ENCODE measurements around the gene SLCO2B1.

The SLCO2B1 gene

DNA sequence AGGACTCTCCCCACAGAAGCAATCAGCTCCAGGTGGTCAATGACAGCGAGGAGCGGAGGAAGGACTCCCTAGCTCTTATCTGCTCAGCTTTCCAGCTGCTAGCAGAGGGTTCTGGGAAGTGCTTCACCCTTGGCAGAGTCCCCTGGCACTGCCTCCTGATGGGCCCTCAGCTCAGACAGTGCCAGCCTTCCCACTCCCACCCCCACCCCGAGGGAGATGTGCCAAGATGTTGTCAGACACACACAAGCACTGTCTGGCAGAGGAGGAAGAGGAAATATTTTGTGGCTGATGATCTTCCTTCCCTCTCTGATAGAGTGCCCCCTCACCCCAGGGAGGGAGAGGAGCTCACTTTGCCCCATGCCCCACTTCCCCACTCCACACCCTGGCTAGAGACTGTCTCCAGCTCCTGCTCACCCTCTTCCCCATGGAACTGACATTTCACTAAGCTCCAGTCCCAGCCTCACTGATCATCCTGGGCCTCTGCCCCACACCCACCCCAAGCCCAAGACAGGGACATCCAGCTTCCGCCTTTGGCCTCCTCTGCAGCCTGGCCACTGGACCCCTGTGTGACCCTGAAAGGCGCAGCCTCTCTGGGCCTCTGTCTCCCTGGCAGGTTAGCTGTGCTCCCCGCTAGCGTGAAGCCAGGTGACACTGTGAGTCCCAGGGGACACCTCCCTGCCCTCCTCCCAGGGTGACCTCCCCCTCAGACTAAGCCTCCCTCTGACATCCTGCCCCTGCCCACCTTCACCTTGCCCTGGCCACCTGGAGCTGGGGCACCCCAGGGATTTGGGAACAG is 44.5 kb downstream of the SLCO2B1 start:
- no peak for DNase-seq

- no peak for DNase-seq
Observed at GRCh38 chr11:75196426-75196825, 45.5 kb downstream of the SLCO2B1 start.

- DNase-seq = no peak
Observed at GRCh38 chr11:75197512-75198277, 46.8 kb downstream of the SLCO2B1 start.

GRCh38 chr11:75198278-75198973 is 47.5 kb downstream of the SLCO2B1 start:
- no peak for DNase-seq

DNA sequence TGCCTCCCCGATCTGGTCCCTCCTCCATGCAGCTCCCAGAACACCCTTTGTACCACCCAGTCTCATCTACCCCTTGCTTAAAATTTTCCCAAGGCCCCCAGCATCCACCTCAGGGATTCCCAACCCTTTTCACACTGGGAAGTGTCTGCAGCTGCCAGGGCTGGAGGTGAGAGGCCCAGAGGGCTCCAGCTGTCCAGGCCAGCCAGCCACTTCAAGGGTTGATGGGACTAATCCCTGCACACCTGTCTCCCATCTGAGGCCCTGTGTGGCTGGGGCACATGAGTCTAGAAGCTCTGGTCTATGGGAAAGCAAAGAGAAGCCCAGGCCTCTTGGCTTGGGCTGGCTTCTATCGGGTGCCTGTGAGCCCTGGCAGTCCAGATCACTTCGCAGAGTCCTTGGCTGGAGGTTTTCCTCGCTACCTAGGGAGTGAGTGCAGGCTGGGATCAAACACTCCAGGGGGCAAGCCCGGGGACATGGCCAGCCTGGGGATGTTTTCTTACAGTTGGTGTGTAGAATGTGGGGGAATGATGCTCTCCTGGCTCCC is 48.6 kb downstream of the SLCO2B1 start:
- DNase-seq = no peak

DNA sequence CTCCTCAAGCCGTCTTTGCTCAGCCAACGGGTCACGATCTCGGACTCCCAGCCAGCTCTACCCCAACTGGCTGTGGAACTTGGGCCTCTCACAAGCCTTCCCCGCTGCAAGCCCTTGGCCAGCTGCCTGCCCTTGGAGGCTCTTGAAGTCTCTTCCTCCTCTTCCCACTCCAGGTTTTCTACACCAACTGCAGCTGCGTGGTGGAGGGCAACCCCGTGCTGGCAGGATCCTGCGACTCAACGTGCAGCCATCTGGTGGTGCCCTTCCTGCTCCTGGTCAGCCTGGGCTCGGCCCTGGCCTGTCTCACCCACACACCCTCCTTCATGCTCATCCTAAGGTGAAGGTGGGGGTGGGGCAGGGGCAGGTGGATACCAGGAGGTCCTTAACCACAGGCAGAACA is 49.1 kb downstream of the SLCO2B1 start:
- no peak for DNase-seq

DNA sequence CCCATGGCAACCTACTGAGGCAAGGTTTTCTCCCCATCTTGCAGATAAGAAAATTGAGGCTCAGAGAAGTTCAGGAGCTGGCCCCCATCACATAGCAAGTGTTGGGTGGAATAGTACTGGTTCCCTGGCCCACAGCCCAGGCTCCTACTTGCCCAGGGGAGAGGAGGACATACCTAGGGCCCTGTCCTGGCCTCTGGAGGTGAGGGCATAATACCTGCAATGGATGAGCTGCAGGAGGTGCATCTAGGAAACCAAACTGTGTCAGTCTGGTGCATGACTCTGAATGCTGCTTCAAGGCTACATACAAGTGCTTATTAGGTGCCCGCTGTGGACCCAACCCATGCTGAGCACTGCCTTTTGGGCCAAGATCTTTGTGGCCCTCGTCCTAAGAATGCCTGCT is 49.6 kb downstream of the SLCO2B1 start:
- DNase-seq = no peak

DNA sequence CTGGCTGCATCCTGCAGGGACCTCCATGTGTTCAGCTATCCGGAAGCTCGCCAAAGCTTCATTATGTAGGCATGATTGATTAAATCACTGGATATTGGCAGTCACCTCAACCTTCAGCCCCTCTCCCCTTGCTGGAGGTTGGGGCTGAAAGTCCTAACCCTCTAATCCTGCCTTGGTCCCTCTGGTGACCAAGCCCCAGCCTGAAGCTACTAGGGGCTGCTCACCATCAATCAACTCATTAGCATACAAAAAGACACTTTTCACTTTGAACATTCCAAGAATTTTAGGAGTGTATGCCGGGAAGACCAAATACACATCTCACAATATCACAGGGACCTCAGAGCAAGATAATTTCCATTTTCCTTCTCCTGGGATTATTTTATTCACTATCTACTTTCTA is 50.9 kb downstream of the SLCO2B1 start:
- DNase-seq = no peak

DNA sequence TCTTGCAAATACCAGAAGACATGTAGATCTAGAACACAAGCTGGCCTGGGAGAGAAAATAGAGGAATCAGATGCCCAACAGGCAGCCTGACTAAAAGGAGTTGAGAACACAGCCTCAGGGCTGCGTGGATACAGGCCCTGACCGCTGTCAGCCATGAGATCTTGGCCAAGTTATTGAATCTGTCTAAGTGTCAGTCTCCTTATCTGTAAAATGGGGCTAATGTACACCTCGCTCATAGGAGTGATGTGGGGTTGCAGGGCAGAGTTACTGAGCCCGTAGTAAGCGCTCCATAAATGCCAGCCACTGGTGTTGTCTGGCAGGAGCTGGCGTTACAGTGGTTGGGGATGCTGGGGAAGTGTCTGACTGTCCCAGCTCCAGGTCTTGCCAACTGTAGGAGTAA is 51.3 kb downstream of the SLCO2B1 start:
- no peak for DNase-seq

GRCh38 chr11:75203138-75203537 is 52.2 kb downstream of the SLCO2B1 start:
- no peak for DNase-seq

DNA sequence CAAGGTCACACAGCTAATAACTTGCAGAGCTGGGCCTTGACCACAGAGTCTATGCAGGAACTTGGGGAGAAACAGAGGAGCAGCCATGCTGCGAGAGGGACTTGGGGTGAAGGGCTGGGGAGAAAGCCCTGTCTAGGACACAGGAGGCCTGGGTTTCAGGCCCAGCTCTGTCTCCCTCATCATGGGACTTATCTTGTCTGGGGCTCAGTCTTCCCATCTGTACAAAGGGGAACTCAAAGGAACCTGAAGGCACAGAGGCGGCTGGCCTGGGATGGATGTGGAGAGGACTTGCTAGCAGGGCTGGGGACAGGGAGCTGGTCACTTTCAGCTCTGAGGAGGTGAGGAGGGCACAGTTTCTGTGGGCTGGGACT is 52.7 kb downstream of the SLCO2B1 start:
- no peak for DNase-seq

DNA sequence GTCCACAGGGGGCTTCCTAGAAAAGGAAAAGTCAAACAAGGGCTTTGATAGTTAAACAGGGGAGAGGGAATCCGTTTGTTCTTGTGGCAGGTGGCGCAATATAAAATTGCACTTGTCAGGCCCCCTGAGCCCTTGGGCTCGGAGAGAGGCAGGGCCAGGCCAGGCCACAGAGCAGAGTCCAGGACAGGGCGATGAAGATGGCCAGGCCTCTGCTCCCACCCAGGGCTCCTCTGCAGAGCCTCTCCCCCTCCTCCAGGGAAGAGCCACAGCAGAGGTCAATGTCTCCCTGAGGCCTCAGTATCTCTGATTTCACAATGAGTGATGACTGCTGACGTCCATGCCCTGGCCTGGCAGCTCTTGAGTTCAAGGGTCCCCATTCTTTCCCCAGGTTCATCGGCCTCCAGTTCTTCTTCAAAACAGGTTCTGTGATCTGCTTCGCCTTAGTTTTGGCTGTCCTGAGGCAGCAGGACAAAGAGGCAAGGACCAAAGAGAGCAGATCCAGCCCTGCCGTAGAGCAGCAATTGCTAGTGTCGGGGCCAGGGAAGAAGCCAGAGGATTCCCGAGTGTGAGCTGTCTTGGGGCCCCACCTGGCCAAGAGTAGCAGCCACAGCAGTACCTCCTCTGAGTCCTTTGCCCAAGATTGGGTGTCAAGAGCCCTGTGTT is 53.2 kb downstream of the SLCO2B1 start:
- no peak for DNase-seq

DNA sequence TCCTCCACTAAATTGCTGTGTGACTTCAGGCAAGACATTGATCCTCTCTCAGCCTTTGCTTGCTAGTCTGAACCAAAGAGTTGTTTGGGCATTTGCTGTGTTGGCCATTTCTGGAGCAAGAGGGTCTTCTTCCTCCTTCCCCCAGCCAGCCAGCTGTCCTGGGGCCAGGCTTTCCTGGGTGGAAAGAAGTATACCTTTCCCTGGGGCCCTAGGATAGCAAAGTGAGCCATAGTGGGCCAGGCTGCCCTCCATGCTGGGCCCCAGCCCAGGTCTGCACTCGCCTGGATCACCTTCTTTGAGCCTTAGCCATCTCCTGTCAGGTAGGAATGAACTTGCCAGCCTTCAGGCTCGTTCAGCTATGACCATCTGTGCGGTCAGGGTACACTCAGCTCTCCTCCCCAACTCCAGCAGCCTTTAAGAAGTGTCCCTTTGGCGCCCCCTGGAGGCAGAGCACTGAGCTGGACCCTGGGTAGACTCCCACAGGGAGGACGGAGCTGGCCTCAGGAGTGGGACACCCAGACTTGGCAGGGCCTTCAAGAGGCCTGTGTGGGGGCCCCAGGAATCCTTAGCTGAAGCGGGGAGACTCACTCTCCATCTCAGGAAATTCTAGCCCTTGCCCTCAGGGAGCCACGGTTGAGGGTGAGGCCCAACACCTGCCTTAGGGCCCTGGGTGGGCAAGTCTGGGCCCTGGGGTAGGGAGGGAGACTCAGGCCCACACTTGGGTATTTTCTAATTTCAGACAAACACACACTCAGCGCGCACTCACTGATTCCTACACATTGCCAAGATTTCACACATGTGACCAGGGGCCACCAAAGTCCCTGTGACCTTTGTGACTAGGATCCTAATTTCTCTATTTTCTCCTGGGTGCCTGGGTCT is 54.0 kb downstream of the SLCO2B1 start:
- DNase-seq = peak; percentile 68

DNA sequence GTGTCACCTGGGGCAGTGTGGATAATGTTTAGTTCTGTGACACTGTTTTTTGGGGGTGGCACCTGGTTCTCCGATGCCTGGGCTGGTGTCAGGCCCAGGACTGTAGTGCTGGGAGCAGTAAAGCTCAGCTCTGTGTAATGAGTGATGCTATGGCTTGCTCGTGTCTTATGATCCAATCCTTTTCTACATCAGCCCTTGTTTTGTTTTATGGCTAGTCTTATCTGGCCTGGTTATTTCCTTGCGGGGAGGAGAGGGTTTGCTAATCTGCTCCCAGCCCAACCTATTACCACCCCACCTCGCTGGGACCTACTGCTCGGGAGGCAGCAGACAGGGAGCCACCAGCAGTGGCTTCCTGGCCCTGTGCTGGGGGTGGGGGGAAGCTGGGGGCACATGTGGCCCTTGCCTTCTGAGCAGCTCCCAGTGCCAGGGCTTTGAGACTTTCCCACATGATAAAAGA is 54.7 kb downstream of the SLCO2B1 start:
- no peak for DNase-seq

DNA sequence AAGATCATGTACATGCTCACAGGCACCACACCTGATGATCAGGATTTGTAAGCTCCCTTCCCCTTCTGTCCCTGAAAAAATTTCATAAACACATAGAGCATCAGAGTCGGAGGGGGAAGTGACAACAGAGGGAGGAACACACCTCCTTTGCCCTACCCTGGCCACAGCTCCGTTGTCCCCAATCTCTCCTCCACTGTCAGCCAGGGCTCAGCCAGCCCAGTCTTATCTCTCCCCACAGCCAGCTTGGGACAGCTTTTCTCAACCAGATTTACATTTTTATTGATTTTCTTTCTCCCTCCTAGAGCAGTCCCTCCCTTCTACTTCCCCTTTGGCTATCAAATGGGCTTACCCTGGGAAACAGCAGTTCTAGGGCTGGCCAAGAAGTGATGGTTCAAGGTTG is 57.5 kb downstream of the SLCO2B1 start:
- DNase-seq = no peak

DNA sequence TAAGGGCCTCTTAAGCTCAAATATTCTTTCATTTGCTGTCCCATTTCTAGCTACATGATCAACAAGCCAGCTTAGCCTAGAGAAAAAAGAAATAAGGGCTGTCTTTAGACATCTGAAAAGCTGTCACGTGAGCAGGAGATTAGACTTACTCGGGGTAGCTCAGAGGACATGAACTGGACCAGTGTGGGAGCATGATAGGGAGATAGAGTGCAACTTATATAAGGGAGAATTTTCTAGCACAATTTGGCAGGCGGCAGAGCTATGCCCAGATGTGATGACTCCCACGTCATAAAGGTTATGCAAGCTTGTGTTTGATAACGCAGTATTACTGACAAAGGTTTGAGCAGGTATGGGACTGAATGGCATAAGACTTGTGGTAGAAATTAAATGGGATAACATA is 61.5 kb downstream of the SLCO2B1 start:
- no peak for DNase-seq

DNA sequence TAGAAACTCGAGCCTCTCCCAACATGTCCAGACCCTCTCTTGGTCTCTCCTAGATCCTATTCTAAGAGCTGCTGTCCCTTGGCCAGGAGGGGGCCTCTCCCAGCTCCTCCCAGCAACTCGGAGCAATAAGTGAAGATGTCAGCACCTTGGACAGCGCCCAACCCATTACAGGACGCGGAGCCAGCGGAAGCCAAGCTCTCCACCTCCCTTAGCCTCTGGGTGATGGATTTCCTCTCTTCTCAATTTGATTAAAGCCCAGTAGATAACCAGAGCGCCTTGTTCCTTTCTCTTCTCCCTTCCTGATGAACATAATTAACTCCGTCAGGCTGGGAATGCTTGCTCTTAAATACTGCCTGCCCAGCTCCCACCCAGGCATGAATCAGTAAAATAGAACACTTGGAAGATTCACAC is 63.5 kb downstream of the SLCO2B1 start:
- peak; percentile 66 for DNase-seq

DNA sequence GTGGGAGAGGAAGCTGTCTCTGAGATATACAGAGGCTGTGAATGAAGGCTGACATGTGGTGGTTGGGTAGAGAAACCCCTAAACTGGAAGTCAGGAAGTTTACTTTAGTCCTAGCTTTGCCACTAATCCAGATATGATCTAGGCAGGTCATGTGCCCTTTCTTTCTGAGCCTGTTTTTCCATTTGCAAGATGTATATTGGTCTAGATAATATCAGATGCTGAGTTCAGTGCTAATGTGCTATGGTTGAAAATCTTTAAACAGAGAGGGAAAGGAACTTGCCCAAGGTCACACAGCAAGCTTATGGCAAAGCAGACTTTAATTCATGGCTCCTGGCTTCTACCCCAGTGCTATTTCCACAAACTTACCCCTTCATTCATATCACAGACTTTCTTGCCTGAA is 63.9 kb downstream of the SLCO2B1 start:
- DNase-seq = no peak

- no peak for DNase-seq
Observed at GRCh38 chr11:75219869-75220268, 69.0 kb downstream of the SLCO2B1 start.

GRCh38 chr11:75223954-75224643 is 73.2 kb downstream of the SLCO2B1 start:
- no peak for DNase-seq

- no peak for DNase-seq
Observed at GRCh38 chr11:75225794-75226193, 74.9 kb downstream of the SLCO2B1 start.

Data from effector CD8-positive, alpha-beta T cell (primary cell).